HG03196 (cell line): ENCODE measurements around the gene CACNA1C.
"Not testable (repeated sequence)": the region's sequence is repeated elsewhere in the genome, so short reads cannot be mapped to it uniquely, and the experiment has no call there.

Experiments used
- ATAC-seq: cut with Tn5 transposase; IDR thresholded peaks from one replicate; pipeline ENCODE4 v1.9.1; 2021; ENCODE audit not compliant: unreplicated experiment

Gene CACNA1C

GRCh38 chr12:2463719-2464118, 410.9 kb downstream of the CACNA1C start:
- ATAC-seq, result no peak

GRCh38 chr12:2465681-2466080, 412.9 kb downstream of the CACNA1C start:
- no peak for ATAC-seq

GRCh38 chr12:2466211-2466610, 413.4 kb downstream of the CACNA1C start:
- no peak for ATAC-seq

- no peak for ATAC-seq
Measured at GRCh38 chr12:2467447-2468195, 414.8 kb downstream of the CACNA1C start.

- ATAC-seq, result no peak
Measured at GRCh38 chr12:2475984-2476383, 423.2 kb downstream of the CACNA1C start.

- ATAC-seq, result no peak
Measured at GRCh38 chr12:2477009-2477766, 424.4 kb downstream of the CACNA1C start.

GRCh38 chr12:2479851-2480535, 427.2 kb downstream of the CACNA1C start:
- ATAC-seq, result no peak

GRCh38 chr12:2481346-2481745, 428.6 kb downstream of the CACNA1C start:
- ATAC-seq, result no peak

- no peak for ATAC-seq
Measured at GRCh38 chr12:2481951-2482350, 429.2 kb downstream of the CACNA1C start.

- no peak for ATAC-seq
Measured at GRCh38 chr12:2482938-2483660, 430.3 kb downstream of the CACNA1C start.

GRCh38 chr12:2483713-2484112, 430.9 kb downstream of the CACNA1C start:
- ATAC-seq, result no peak

GRCh38 chr12:2484141-2484776, 431.5 kb downstream of the CACNA1C start:
- ATAC-seq, result no peak

GRCh38 chr12:2485681-2486080, 432.9 kb downstream of the CACNA1C start:
- no peak for ATAC-seq

GRCh38 chr12:2486796-2487195, 434.0 kb downstream of the CACNA1C start:
- ATAC-seq, result no peak

GRCh38 chr12:2487278-2487677, 434.5 kb downstream of the CACNA1C start:
- ATAC-seq, result no peak

- ATAC-seq, result no peak
Measured at GRCh38 chr12:2488131-2488530, 435.3 kb downstream of the CACNA1C start.

- ATAC-seq, result no peak
Measured at GRCh38 chr12:2488596-2488995, 435.8 kb downstream of the CACNA1C start.

- no peak for ATAC-seq
Measured at GRCh38 chr12:2489275-2489674, 436.5 kb downstream of the CACNA1C start.

GRCh38 chr12:2490831-2491230, 438.0 kb downstream of the CACNA1C start:
- ATAC-seq, result no peak

GRCh38 chr12:2491349-2491748, 438.6 kb downstream of the CACNA1C start:
- ATAC-seq, result not testable (repeated sequence)

- no peak for ATAC-seq
Measured at GRCh38 chr12:2492236-2492635, 439.4 kb downstream of the CACNA1C start.
